Measurements from ENCODE around the gene TIMM50.

TIMM50 gene

GRCh38 chr19:39524495-39524894 lies 43.9 kb downstream of the TIMM50 start:
- DNase-seq (ENCODE audit: insufficient read length, low spot score) (no peak), FAIRE-seq (no peak)

- DNase-seq (ENCODE audit: insufficient read length, low spot score): no peak
- FAIRE-seq: no peak
Observed at GRCh38 chr19:39525205-39525604, 44.6 kb downstream of the TIMM50 start.

GRCh38 chr19:39531834-39532232 lies 51.2 kb downstream of the TIMM50 start:
- FAIRE-seq (peak; percentile 4), DNase-seq (ENCODE audit: insufficient read length, low spot score) (no peak)

- peak; percentile 97 for FAIRE-seq
Observed at GRCh38 chr19:39532233-39533002, 51.8 kb downstream of the TIMM50 start, which contains the start of gene EID2B. EID2B (minus strand) TSS chr19:39532852; CDS start chr19:39532802, 50 bp downstream.

GRCh38 chr19:39533003-39533512 lies 52.4 kb downstream of the TIMM50 start:
- DNase-seq (ENCODE audit: insufficient read length, low spot score): no peak
- no peak for FAIRE-seq

More at GRCh38 chr19:39532233-39533002, 51.8 kb downstream of the TIMM50 start, which contains the start of gene EID2B:
- DNase-seq (ENCODE audit: insufficient read length, low spot score): peak; percentile 90

GRCh38 chr19:39533791-39534190 lies 53.2 kb downstream of the TIMM50 start:
- FAIRE-seq (no peak), DNase-seq (ENCODE audit: insufficient read length, low spot score) (no peak)

- FAIRE-seq (peak; percentile 68), DNase-seq (ENCODE audit: insufficient read length, low spot score) (no peak)
Observed at GRCh38 chr19:39539165-39539517, 58.5 kb downstream of the TIMM50 start.

GRCh38 chr19:39539518-39540332 lies 59.1 kb downstream of the TIMM50 start, which contains the start of gene EID2:
EID2 (minus strand) TSS chr19:39540161; CDS start chr19:39540079, 82 bp downstream.
- FAIRE-seq (peak; percentile 95), DNase-seq (ENCODE audit: insufficient read length, low spot score) (peak; percentile 95)

- FAIRE-seq (no peak), DNase-seq (ENCODE audit: insufficient read length, low spot score) (no peak)
Observed at GRCh38 chr19:39540333-39540673, 59.7 kb downstream of the TIMM50 start.
